Glutamatergic neuron (in vitro differentiated cells): Measurements from ENCODE around the gene RAPGEFL1. TPM values are rescaled to one million over a fixed set of nuclear protein-coding genes. Genes with fewer than 3 reads are reported as not detected.

Experiments used
- DNase-seq: peaks from one replicate; pipeline ENCODE4 v3.0.0; 2022
- H3K27ac Mint-ChIP-seq: one replicate; pipeline ENCODE4 v1.8.0; 2020; ENCODE audit warnings: mild to moderate bottlenecking, mixed read lengths, inconsistent platforms; ENCODE audit not compliant: unreplicated experiment
- H3K27me3 Mint-ChIP-seq: one replicate; pipeline ENCODE4 v1.8.0; 2020; ENCODE audit warnings: mild to moderate bottlenecking, moderate library complexity, mixed read lengths, inconsistent platforms; ENCODE audit not compliant: unreplicated experiment
- H3K36me3 Mint-ChIP-seq: one replicate; pipeline ENCODE4 v1.8.0; 2020; ENCODE audit warnings: mild to moderate bottlenecking, mixed read lengths, inconsistent platforms; ENCODE audit not compliant: unreplicated experiment
- H3K4me1 Mint-ChIP-seq: one replicate; pipeline ENCODE4 v1.8.0; 2020; ENCODE audit warnings: mild to moderate bottlenecking, low read depth, mixed read lengths, inconsistent platforms; ENCODE audit not compliant: unreplicated experiment
- H3K4me3 Mint-ChIP-seq: one replicate; pipeline ENCODE4 v1.8.0; 2020; ENCODE audit warnings: mild to moderate bottlenecking, mixed read lengths, inconsistent platforms; ENCODE audit not compliant: unreplicated experiment
- H3K9me3 Mint-ChIP-seq: one replicate; pipeline ENCODE4 v1.8.0; 2020; ENCODE audit warnings: mild to moderate bottlenecking, moderate library complexity, mixed read lengths, inconsistent platforms; ENCODE audit not compliant: unreplicated experiment
- long read RNA-seq: library from polyadenylated mRNA; unstranded; transcript quantifications from one replicate; pipeline ENCODE4 v2.0.0, GENCODE V29; 2020; ENCODE audit not compliant: unreplicated experiment
- total RNA-seq: library from RNA; stranded (reverse); fragmentation: NEBNext Ultra II Directional; extraction: Animal tissue kit (Norgen Biotek cat#: 25700); gene quantifications from one replicate; pipeline ENCODE4 v1.2.1, GENCODE V29; 2021; ENCODE audit not compliant: unreplicated experiment
- TF ChIP-seq, protein P1 (sequence below): fragments of 200-600 bp; sonication (generic); IDR thresholded peaks from one replicate; pipeline ENCODE4 v1.5.0; 2021; ENCODE audit not compliant: partially characterized antibody, unreplicated experiment

Gene RAPGEFL1, protein sequence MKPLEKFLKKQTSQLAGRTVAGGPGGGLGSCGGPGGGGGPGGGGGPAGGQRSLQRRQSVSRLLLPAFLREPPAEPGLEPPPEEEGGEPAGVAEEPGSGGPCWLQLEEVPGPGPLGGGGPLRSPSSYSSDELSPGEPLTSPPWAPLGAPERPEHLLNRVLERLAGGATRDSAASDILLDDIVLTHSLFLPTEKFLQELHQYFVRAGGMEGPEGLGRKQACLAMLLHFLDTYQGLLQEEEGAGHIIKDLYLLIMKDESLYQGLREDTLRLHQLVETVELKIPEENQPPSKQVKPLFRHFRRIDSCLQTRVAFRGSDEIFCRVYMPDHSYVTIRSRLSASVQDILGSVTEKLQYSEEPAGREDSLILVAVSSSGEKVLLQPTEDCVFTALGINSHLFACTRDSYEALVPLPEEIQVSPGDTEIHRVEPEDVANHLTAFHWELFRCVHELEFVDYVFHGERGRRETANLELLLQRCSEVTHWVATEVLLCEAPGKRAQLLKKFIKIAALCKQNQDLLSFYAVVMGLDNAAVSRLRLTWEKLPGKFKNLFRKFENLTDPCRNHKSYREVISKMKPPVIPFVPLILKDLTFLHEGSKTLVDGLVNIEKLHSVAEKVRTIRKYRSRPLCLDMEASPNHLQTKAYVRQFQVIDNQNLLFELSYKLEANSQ
- 25.3 TPM for total RNA-seq
- long read RNA-seq: 0 reads

GRCh38 chr17:40177275-40177874 is at the start of gene RAPGEFL1:
TSS of gene RAPGEFL1 (plus strand) at chr17:40177470. CDS start at chr17:40177862, 392 bp downstream.
- Mint-ChIP-seq H3K27me3 (peaks cover 6% of the 10 kb centered on the region), H3K4me3 (peak within 1 kb of the TSS; percentile 67), H3K36me3 (no peaks in the 10 kb centered on the region), H3K27ac (no peak within 1 kb of the TSS), H3K4me1 (peaks cover 1% of the 10 kb centered on the region), H3K9me3 (peaks cover 2% of the 10 kb centered on the region)
- TF ChIP-seq, protein P1, sequence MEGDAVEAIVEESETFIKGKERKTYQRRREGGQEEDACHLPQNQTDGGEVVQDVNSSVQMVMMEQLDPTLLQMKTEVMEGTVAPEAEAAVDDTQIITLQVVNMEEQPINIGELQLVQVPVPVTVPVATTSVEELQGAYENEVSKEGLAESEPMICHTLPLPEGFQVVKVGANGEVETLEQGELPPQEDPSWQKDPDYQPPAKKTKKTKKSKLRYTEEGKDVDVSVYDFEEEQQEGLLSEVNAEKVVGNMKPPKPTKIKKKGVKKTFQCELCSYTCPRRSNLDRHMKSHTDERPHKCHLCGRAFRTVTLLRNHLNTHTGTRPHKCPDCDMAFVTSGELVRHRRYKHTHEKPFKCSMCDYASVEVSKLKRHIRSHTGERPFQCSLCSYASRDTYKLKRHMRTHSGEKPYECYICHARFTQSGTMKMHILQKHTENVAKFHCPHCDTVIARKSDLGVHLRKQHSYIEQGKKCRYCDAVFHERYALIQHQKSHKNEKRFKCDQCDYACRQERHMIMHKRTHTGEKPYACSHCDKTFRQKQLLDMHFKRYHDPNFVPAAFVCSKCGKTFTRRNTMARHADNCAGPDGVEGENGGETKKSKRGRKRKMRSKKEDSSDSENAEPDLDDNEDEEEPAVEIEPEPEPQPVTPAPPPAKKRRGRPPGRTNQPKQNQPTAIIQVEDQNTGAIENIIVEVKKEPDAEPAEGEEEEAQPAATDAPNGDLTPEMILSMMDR: no peak
- peak; percentile 82 for DNase-seq

DNA sequence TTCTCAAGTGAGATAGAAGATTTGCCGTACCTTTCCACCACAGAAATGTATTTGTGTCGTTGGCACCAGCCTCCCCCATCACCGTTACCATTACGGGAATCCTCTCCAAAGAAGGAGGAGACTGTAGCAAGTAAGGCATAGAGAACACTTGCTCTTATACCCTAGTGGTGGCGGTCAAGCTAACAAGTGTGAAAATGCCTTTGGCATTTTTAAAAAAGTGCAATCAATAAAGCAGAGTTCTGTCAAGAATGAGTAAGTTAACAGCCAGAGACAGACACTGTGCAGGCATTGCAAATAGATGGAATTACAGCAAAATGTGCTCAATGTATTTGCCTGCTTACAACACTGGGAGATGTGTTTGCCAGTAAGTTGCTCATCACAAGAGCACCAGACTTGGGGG is 47.8 kb upstream of the RAPGEFL1 start:
- TF ChIP-seq, protein P1: no peak
- H3K9me3 Mint-ChIP-seq: peaks cover 2% of the 10 kb centered on the region
- no peak for DNase-seq
- H3K27me3 Mint-ChIP-seq: peaks cover 3% of the 10 kb centered on the region
- H3K4me1 Mint-ChIP-seq: peaks cover 5% of the 10 kb centered on the region
- H3K27ac Mint-ChIP-seq: no peak overlapping the region
- H3K4me3 Mint-ChIP-seq: no peak overlapping the region
- H3K36me3 Mint-ChIP-seq: no peaks in the 10 kb centered on the region

DNA sequence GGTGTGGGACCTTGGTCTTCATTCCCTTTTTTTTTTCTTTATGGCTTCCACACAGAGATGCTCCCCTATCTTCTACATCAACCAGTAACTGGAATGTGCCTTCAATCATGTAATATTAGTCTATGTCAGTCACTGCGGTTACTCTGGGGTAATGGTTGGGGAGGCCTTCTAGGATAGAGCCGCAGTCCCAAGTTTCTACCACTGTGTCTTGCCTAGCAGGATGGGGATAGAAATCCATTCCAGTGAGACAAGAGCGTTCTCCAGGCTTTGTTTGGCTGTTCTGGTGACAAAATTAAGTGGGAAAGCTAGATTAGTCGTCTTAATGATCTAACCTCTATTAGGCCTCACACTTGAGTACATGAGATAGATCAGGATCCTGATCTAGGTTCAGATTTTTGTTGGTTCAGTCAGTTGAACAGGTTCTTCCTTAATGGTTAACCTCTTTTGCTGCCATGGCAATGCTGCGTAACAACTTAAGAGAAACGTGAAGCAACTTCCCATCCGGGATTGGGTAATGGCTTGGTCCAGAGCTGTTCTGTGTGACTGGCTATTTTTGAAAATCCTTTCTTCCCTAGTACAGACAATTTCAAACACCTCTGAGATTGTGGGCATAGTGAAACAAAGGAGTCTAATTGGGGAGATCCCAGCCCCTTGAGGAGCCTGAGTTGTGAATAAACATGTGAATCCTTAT is 46.8 kb upstream of the RAPGEFL1 start:
- TF ChIP-seq, protein P1: no peak
- peaks cover 3% of the 10 kb centered on the region for H3K27me3 Mint-ChIP-seq
- no peak overlapping the region for H3K27ac Mint-ChIP-seq
- peaks cover 2% of the 10 kb centered on the region for H3K9me3 Mint-ChIP-seq
- no peak for DNase-seq
- no peaks in the 10 kb centered on the region for H3K36me3 Mint-ChIP-seq
- no peak overlapping the region for H3K4me3 Mint-ChIP-seq
- no peaks in the 10 kb centered on the region for H3K4me1 Mint-ChIP-seq

- H3K36me3 Mint-ChIP-seq: no peaks in the 10 kb centered on the region
- no peak overlapping the region for H3K4me3 Mint-ChIP-seq
- H3K4me1 Mint-ChIP-seq: peaks cover 2% of the 10 kb centered on the region
- no peak for DNase-seq
- peaks cover 2% of the 10 kb centered on the region for H3K9me3 Mint-ChIP-seq
- H3K27me3 Mint-ChIP-seq: peaks cover 3% of the 10 kb centered on the region
- no peak overlapping the region for H3K27ac Mint-ChIP-seq
- TF ChIP-seq, protein P1: no peak
These were observed 43.1 kb upstream of the RAPGEFL1 start for GRCh38 chr17:40134184-40134583.
